ENCODE data around the gene LRP5. TPM values are rescaled to one million over a fixed set of nuclear protein-coding genes. Genes with fewer than 3 reads are reported as not detected.

The LRP5 gene
- total RNA-seq, 2 experiments from 2014 or later, result 2.0 to 2.9 TPM

GRCh38 chr11:68438658-68439259 lies 126.4 kb downstream of the LRP5 start:
- Mint-ChIP-seq H3K4me1 (ENCODE audit: low read depth) (no peaks in the 10 kb centered on the region), H3K4me3 (no peak overlapping the region), H3K36me3 (ENCODE audit: low read depth) (no peaks in the 10 kb centered on the region), H3K27ac (no peak overlapping the region), H3K27me3 (no peaks in the 10 kb centered on the region), H3K9me3 (no peaks in the 10 kb centered on the region)
- Histone ChIP-seq H3K27me3 (ENCODE audit: control insufficient read depth in 1 of 2, insufficient read depth in 2 of 2, low read length in 2 of 2) (no peaks in the 10 kb centered on the region), H3K4me1 (ENCODE audit: insufficient read depth, low read length) (no peaks in the 10 kb centered on the region), H3K4me3 (ENCODE audit: low read length) (no peak overlapping the region), H3K36me3 (ENCODE audit: insufficient read depth, low read length) (no peaks in the 10 kb centered on the region), H3K9me3 (ENCODE audit: control insufficient read depth in 1 of 2, insufficient read depth in 1 of 2, low read length in 2 of 2) (no peaks in the 10 kb centered on the region), H3K27ac (ENCODE audit: low read depth in 1 of 2, low read length in 2 of 2) (no peak overlapping the region)
- CTCF ChIA-PET, result no interaction called here
- ATAC-seq (ENCODE audit: poor library complexity), result no peak
- no peak for TF ChIP-seq CTCF (IDR thresholded peaks at IDR 0.05)
- DNase-seq, result no peak
- POLR2A ChIA-PET, result no interaction called here
- intact Hi-C loops (cut with DNase I, micrococcal nuclease), result no loop called here

GRCh38 chr11:68439355-68440065 lies 127.1 kb downstream of the LRP5 start:
- H3K4me1 ChIP-seq (ENCODE audit: insufficient read depth, low read length), result no peaks in the 10 kb centered on the region
- Mint-ChIP-seq H3K27ac (no peak overlapping the region), H3K4me3 (no peak overlapping the region), H3K27me3 (no peaks in the 10 kb centered on the region), H3K36me3 (ENCODE audit: low read depth) (no peaks in the 10 kb centered on the region), H3K9me3 (no peaks in the 10 kb centered on the region), H3K4me1 (ENCODE audit: low read depth) (no peaks in the 10 kb centered on the region)
- H3K27ac ChIP-seq (ENCODE audit: low read depth in 1 of 2, low read length in 2 of 2), result no peak overlapping the region
- no peaks in the 10 kb centered on the region for H3K36me3 ChIP-seq (ENCODE audit: insufficient read depth, low read length)
- ChIA-PET POLR2A (no interaction called here), CTCF (no interaction called here)
- no peak for DNase-seq
- no peak overlapping the region for H3K4me3 ChIP-seq (ENCODE audit: low read length)
- intact Hi-C loops (cut with DNase I, micrococcal nuclease), result no loop called here
- no peaks in the 10 kb centered on the region for H3K9me3 ChIP-seq (ENCODE audit: control insufficient read depth in 1 of 2, insufficient read depth in 1 of 2, low read length in 2 of 2)
- ATAC-seq (ENCODE audit: poor library complexity), result no peak
- no peaks in the 10 kb centered on the region for H3K27me3 ChIP-seq (ENCODE audit: control insufficient read depth in 1 of 2, insufficient read depth in 2 of 2, low read length in 2 of 2)
- TF ChIP-seq CTCF (IDR thresholded peaks at IDR 0.05), result no peak

- Mint-ChIP-seq H3K27me3 (no peaks in the 10 kb centered on the region), H3K4me3 (no peak overlapping the region), H3K36me3 (ENCODE audit: low read depth) (no peaks in the 10 kb centered on the region), H3K9me3 (no peaks in the 10 kb centered on the region), H3K27ac (no peak overlapping the region), H3K4me1 (ENCODE audit: low read depth) (no peaks in the 10 kb centered on the region)
- no peaks in the 10 kb centered on the region for H3K36me3 ChIP-seq (ENCODE audit: insufficient read depth, low read length)
- intact Hi-C loops (cut with DNase I, micrococcal nuclease), result no loop called here
- no peaks in the 10 kb centered on the region for H3K9me3 ChIP-seq (ENCODE audit: control insufficient read depth in 1 of 2, insufficient read depth in 1 of 2, low read length in 2 of 2)
- CTCF ChIA-PET, result no interaction called here
- DNase-seq (no peak), ATAC-seq (ENCODE audit: poor library complexity) (no peak)
- POLR2A ChIA-PET, result no interaction called here
- H3K27ac ChIP-seq (ENCODE audit: low read depth in 1 of 2, low read length in 2 of 2), result no peak overlapping the region
- no peak overlapping the region for H3K4me3 ChIP-seq (ENCODE audit: low read length)
- TF ChIP-seq CTCF (IDR thresholded peaks at IDR 0.05), result no peak
- H3K27me3 ChIP-seq (ENCODE audit: control insufficient read depth in 1 of 2, insufficient read depth in 2 of 2, low read length in 2 of 2), result no peaks in the 10 kb centered on the region
- no peaks in the 10 kb centered on the region for H3K4me1 ChIP-seq (ENCODE audit: insufficient read depth, low read length)
Observed at GRCh38 chr11:68440224-68440623, 127.8 kb downstream of the LRP5 start.
